A204.1 (cell line): Measurements from ENCODE around the gene USO1.
"Not testable (repeated sequence)": the region's sequence is repeated elsewhere in the genome, so short reads cannot be mapped to it uniquely, and the experiment has no call there.

Experiments used
- FAIRE-seq: peaks from 2 replicates; lab custom pipeline; 2012; peaks lifted over from hg19 to GRCh38; lab: Jason Lieb, UNC

The USO1 gene

GRCh38 chr4:75724066-75724866 lies at the start of gene USO1:
TSS of gene USO1 (plus strand) at chr4:75724577. CDS start at chr4:75724820, 243 bp downstream.
- peak; percentile 96 for FAIRE-seq

DNA sequence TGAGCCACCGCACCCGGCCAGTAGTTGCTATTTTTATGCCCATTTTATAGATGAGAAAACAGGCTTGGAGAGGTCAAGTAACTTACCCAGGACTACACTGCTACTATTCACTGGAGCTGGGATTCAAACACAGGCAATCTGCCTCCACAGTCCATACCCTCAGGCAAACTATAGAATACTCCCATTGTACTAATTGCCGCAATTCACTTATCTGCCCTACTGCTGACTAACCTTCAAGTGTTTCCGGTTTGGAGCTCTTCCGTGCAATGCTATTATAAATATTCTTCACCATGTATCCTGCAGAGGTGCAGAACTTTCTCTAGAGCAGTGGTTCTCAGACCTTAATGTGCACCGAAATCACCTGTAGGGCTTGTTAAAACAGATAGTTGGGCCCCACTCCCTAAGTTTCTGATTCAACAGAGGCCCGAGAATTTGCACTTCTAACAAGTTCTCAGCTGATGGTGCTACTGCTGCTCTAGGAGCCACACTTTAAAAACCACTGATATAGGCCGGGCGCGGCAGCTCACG lies 49.3 kb upstream of the USO1 start:
- FAIRE-seq: no peak

- FAIRE-seq: no peak
These were observed 45.9 kb upstream of the USO1 start for GRCh38 chr4:75678473-75678872.

- no peak for FAIRE-seq
These were observed 45.4 kb upstream of the USO1 start for GRCh38 chr4:75678965-75679364.

- no peak for FAIRE-seq
These were observed 44.4 kb upstream of the USO1 start for GRCh38 chr4:75679876-75680575.

GRCh38 chr4:75683482-75684155 lies 40.8 kb upstream of the USO1 start:
- FAIRE-seq: no peak

GRCh38 chr4:75685546-75686189 lies 38.7 kb upstream of the USO1 start:
- FAIRE-seq: no peak

DNA sequence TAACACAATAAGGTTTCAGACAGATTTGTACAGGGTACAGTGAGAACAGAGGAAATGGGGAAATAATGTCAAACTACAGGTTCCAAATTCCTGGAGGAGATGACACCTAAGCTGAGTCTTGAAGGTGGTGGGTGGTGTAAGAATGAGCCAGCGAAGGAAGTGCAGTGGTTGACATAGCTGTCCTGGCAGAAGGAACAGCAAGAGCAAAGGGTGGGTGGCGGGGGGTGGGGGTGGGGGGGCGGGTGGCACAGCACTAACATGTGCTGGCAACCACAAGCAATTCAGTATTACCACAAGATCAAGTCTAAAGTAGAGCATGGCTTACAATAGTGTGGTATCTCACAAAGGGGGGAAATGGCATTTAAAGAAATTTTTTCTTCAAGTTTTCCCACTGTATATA lies 38.0 kb upstream of the USO1 start:
- FAIRE-seq: no peak

GRCh38 chr4:75687125-75687524 lies 37.3 kb upstream of the USO1 start:
- not testable (repeated sequence) for FAIRE-seq

- FAIRE-seq: not testable (repeated sequence)
These were observed 32.3 kb upstream of the USO1 start for GRCh38 chr4:75692066-75692465.

- FAIRE-seq: no peak
These were observed 28.3 kb upstream of the USO1 start for GRCh38 chr4:75696071-75696470.

- no peak for FAIRE-seq
These were observed 27.8 kb upstream of the USO1 start for GRCh38 chr4:75696581-75696980.

DNA sequence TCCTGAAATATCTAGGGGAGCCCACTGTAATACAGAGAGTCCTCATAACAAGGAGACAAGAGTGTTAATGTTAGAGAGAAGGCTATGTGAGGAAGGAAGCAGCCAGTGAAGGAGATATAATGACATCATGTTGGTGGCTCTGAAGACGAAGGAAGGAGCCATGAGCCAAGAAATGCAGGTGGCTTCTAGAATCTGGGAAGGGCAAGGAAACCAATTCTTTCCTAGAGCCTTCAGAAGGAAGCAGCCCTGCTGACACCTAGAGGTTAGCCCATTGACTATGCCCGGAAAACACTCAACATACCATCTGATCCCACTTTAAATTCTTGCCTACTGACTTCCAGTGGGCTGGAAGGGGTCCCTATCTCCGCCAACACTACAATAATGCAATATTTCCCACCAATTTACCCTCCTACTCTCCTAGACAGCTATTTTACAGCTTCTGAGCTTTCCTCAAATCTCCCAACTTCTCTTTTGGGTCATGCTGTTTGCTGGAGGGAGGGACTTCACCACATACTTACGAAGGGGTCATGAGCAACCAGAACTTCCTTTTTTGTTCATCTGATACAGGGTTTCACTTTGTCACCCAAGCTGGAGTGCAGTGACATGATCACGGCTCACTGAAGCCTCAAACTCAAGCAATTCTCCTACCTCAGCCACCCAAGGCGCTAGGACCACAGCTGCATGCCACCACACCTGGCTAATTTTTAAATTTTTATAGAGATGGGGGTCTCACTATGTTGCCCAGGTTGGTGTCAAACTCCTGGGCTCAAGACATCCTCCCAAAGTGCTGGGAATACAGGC lies 26.0 kb upstream of the USO1 start:
- FAIRE-seq: no peak

DNA sequence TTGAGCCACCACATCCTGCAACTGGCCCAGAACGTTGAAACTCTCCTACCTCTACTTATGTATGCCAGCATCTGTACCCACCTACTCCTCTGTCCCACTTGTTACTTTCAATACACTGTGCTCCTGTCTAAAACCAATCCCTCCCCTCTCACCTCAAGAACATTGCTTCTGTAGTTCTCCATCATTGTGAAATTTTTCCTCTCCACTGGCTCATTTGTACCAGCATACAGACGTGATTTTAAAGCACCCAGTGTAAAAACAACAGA lies 25.5 kb upstream of the USO1 start:
- no peak for FAIRE-seq

- FAIRE-seq: no peak
These were observed 25.1 kb upstream of the USO1 start for GRCh38 chr4:75699299-75699698.

GRCh38 chr4:75702919-75703411 lies 21.4 kb upstream of the USO1 start:
- FAIRE-seq: no peak

- no peak for FAIRE-seq
These were observed 19.0 kb upstream of the USO1 start for GRCh38 chr4:75705198-75705977.

- no peak for FAIRE-seq
These were observed 16.1 kb upstream of the USO1 start for GRCh38 chr4:75708218-75708691.

GRCh38 chr4:75710246-75710645 lies 14.1 kb upstream of the USO1 start:
- FAIRE-seq: no peak

GRCh38 chr4:75714011-75714410 lies 10.4 kb upstream of the USO1 start:
- no peak for FAIRE-seq

GRCh38 chr4:75714704-75715103 lies 9.7 kb upstream of the USO1 start:
- no peak for FAIRE-seq
